Measurements from ENCODE around the gene CALN1. TPM values are rescaled to one million over a fixed set of nuclear protein-coding genes. Genes with fewer than 3 reads are reported as not detected.

CALN1 gene
- total and polyA plus RNA-seq, 9 of the 15 experiments (the other 6 are each of a cell fraction or from before 2014, with no cell fraction given), result 1.4 to 7.5 (median 3.3) TPM

GRCh38 chr7:72219500-72219899 is 192.6 kb downstream of the CALN1 start:
- ChIA-PET CTCF (ENCODE audit: low intra/inter-chr PET ratio) (no interaction called here), POLR2A (no interaction called here)
- H3K79me2 ChIP-seq (ENCODE audit: control insufficient read depth, insufficient read depth, low read length), result no peaks in the 10 kb centered on the region
- no peak overlapping the region for H3K9ac ChIP-seq (ENCODE audit: insufficient read depth in 1 of 2, low read depth in 2 of 2, low read length in 2 of 2)
- no peak for TF ChIP-seq ATF7 (IDR thresholded peaks at IDR 0.05)
- TF ChIP-seq HNRNPUL1 (IDR thresholded peaks at IDR 0.05; ENCODE audit: low read length), result no peak
- TF ChIP-seq KDM2B (CRISPR knock-in tag; IDR thresholded peaks at IDR 0.05), result no peak
- TF ChIP-seq, protein P1, sequence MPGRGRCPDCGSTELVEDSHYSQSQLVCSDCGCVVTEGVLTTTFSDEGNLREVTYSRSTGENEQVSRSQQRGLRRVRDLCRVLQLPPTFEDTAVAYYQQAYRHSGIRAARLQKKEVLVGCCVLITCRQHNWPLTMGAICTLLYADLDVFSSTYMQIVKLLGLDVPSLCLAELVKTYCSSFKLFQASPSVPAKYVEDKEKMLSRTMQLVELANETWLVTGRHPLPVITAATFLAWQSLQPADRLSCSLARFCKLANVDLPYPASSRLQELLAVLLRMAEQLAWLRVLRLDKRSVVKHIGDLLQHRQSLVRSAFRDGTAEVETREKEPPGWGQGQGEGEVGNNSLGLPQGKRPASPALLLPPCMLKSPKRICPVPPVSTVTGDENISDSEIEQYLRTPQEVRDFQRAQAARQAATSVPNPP (IDR thresholded peaks at IDR 0.05; ENCODE audit: borderline replicate concordance, insufficient read depth, insufficient read length), result no peak
- no peak for TF ChIP-seq ZKSCAN1 (IDR thresholded peaks at IDR 0.05; ENCODE audit: low read depth, low read length)
- TF ChIP-seq NR4A1 (CRISPR knock-in tag; IDR thresholded peaks at IDR 0.05), result no peak
- TF ChIP-seq NR4A1 (tag; IDR thresholded peaks at IDR 0.05), result no peak
- TF ChIP-seq MEF2A (IDR thresholded peaks at IDR 0.05; ENCODE audit: control insufficient read depth, low read depth, low read length), result no peak
- TF ChIP-seq ZNF134 (CRISPR knock-in tag; conservative IDR thresholded peaks at IDR 0.05), result no peak
- TF ChIP-seq E2F4 (CRISPR knock-in tag; IDR thresholded peaks at IDR 0.05; ENCODE audit: low read depth), result no peak
- no peak for TF ChIP-seq EP400 (IDR thresholded peaks at IDR 0.05)
- TF ChIP-seq GATA2 (CRISPR knock-in tag; IDR thresholded peaks at IDR 0.05), result no peak
- TF ChIP-seq PCBP2 (IDR thresholded peaks at IDR 0.05; ENCODE audit: low read depth, low read length, poor library complexity, severe bottlenecking), result no peak
- TF ChIP-seq KDM5B (IDR thresholded peaks at IDR 0.05; ENCODE audit: insufficient replicate concordance, low read depth, low read length), result no peak
- TF ChIP-seq BRD4 (IDR thresholded peaks at IDR 0.05), result no peak
- TF ChIP-seq SMARCA5 (IDR thresholded peaks at IDR 0.05), result no peak
- no peak for TF ChIP-seq NFRKB (IDR thresholded peaks at IDR 0.05; ENCODE audit: low read depth)
- no peak for TF ChIP-seq SRF (CRISPR knock-in tag; IDR thresholded peaks at IDR 0.05)
- H3K4me3 ChIP-seq, result no peak overlapping the region
- H3K27ac ChIP-seq (ENCODE audit: extremely low read depth, low read depth, low read length), result no peak overlapping the region
- intact Hi-C loops (cut with micrococcal nuclease) (no loop called here), in situ Hi-C loops (cut with MboI) (no loop called here)
- H3K4me2 ChIP-seq (ENCODE audit: insufficient read depth, low read length), result no peak overlapping the region
- H2AFZ ChIP-seq (ENCODE audit: low read depth, low read length), result no peak overlapping the region
- no peaks in the 10 kb centered on the region; the same call in 1 of the 2 replicates for H4K20me1 ChIP-seq (replicated peaks; ENCODE audit: control insufficient read depth, insufficient read depth, low read length)
- H3K9me1 ChIP-seq (ENCODE audit: control insufficient read depth, insufficient read depth, low read length), result peaks cover 2% of the 10 kb centered on the region
- H3K9me3 ChIP-seq (replicated peaks; ENCODE audit: control insufficient read depth, insufficient read depth, low read depth, low read length), result no peaks in the 10 kb centered on the region
- H3K36me3 ChIP-seq (ENCODE audit: control insufficient read depth, insufficient read depth, low read length), result no peaks in the 10 kb centered on the region
- no peak for FAIRE-seq
- no peaks in the 10 kb centered on the region for H3K4me1 ChIP-seq (replicated peaks in 1 of 2; ENCODE audit: control insufficient read depth in 2 of 2, insufficient read depth in 2 of 2, low read length in 2 of 2)
- no TSS peak for BruUV-seq (replicated peaks)
- H3K27me3 ChIP-seq (ENCODE audit: control insufficient read depth in 2 of 2, insufficient read depth in 2 of 2, low read length in 2 of 2), result no peaks in the 10 kb centered on the region; a peak in 2 of 5 replicates
- DNase-seq (ENCODE audit: extremely low read depth in 1 of 4, low spot score in 3 of 4), result no peak
- 36% methylated on average over 7 of the region's 7 CpGs for WGBS (ENCODE audit: insufficient coverage, low coverage, missing lambda C conversion rate)
- no peak for ATAC-seq
